ENCODE measurements around the gene RAET1L.
"Not testable (repeated sequence)": the region's sequence is repeated elsewhere in the genome, so short reads cannot be mapped to it uniquely, and the experiment has no call there.

RAET1L gene

DNA sequence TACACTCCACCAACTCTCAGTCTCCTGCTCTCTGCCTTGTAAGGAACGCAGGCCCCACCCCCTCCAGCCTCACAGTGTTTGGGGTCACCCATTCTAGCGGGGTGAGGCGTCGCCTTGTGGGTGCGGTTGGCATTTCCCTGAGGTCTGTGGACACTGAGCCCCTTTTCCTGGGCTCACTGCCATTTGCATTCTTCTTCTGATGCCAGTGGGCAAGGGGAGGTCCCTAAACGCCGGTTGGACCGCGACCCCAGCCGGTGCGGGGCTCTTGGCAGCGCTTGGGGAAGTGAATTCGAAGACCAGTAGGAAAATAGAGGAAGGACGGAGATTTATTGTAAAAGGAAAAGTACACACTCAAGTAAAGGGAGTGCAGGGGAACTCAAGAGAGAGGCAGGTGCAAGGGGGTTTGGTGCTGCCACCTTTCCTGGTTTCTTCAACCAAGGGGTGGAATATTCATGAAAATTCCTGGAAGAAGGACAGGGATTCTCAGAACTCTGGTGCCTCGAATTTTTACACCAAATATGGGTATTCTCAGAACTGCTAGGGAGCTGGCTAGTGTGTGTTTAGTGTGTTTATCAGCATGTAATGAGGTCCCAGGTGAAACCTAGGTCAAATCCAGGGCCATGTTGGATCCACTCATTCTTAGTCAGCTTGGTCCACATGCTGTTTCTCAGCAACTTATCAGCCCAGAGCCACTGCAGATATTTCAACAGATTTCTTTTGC is 9.9 kb downstream of the RAET1L start:
- DNase-seq = not testable (repeated sequence)

DNA sequence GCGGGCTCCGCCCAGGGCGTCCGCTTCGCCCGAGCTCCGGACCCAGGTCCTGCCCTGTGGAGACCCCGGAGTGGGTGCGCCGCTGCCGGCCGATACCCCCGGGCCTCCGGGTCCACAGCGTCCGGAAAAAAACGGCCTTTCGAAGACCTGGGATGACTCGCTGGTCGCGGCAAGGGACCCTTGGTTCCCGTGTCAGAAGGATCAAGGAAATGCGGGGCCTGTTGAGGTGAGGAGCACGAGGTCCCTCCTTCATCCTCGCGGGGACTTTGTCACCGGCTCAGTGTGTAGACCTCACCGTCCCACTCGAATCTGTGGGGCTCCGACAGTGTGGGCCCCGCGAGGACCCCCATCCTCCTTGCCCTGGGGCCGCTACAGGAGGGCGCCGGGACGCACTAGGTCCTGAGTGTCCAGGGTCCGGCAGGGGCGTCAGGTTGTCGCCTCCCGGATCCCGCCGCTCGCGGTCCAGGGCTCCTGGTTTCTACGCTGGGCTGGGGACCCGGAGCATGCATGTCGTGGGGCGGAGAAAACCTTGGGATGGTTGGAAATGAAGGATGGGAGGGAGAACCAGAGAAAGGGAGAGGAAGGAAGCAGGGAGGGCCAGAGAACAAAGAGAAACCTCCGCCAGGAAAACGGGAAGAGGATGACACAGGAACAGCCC is 10.6 kb downstream of the RAET1L start:
- not testable (repeated sequence) for DNase-seq

DNA sequence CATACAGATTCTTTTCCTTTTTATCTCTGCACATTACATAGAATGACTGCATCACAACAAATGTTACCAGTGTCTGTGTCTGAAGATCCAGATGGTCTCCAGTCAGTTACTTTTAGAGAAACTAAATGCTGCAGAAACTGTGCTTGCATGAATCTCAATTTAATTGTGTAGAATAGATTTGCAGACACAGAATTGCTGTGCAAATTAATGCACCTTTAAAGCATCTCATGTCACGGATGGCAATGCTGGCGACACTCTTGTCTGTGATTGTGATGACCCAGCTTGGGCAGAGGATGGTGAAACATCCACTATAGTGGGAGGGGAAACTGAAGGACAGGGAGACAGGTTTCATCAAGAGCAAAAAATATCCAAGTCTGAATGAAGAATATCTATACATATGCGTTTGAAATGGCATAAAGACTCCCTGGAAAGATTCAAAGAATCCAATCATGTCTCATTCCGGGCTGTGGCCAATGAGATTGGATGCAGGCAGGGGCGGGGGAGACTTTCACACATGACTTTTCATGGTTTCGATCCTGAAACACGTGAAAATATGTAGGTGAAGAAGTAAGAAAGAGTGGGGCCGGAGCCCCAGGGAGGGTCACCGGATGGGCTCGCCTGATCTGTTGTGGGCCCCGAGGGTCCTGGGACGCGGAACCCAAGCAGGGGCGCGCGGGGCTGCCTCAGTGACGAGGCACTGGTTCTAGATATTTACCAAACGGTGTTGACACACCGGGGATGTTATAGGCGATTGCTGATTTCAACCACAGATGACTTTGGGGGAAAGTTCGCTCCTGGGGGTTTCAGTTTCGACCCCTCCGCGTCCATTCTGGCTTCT is 11.3 kb downstream of the RAET1L start:
- not testable (repeated sequence) for DNase-seq

DNA sequence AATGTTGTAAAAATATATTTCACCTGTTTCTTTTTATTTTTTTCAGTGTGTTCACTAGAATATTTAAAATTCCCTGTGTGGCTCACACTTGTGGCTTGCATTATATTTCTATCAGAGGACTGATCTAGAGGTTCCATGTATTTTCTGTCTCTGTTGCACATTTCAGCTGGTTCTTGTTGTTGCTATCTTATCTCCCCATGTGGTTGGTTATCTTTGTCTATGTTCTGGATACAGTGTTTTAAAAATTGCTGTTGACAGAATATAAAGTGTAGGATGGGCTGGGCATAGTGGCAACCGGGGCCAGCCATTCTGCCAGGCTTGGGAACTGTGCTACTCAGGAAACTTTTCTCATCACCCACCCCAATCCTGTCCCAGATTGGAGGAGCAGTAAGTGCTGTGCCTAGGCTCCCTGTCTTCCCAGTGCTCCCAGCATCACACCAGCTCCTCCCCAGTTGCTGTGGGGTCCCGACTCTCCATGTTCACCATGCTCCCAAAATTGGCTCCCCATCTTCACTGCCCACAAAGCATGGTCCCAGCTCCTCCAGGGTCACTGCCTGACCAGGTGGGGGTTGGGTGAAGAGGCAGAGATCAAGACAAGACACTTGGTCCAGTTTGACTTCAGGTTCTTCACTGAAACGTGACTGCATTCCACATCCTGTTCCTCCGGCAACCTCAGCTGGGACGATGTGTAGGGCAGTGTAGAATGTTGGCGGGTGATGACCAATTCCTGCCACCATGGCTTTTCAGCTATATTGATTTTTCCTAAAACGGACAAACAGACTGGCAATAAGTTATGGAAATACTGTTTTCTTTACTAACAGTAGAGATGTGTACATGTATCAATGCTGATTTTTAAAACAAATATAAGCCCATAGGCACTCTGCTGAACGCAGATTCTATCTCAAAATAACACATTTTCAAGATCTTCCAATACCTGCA is 12.2 kb downstream of the RAET1L start:
- not testable (repeated sequence) for DNase-seq

DNA sequence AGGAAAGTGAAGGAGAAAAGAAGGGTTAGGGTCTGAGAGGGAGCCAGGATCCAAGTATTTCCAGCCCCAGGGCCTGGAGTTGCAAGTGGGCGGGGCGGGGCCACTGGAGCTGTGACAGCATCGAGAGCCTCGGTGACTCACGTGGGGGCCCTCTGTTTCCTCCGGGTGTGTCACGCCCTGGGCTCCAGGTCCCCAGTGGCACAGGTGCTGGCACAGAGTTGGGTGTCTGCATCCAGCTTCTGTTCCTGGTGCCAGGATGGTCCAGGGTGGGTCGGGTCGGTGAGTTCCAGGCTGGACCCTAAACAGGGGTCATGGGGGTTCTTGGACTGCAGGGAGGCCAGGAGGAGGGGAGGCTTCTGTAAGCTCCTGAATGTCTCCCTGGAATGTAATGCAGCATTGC is 16.7 kb downstream of the RAET1L start:
- no peak for DNase-seq

DNA sequence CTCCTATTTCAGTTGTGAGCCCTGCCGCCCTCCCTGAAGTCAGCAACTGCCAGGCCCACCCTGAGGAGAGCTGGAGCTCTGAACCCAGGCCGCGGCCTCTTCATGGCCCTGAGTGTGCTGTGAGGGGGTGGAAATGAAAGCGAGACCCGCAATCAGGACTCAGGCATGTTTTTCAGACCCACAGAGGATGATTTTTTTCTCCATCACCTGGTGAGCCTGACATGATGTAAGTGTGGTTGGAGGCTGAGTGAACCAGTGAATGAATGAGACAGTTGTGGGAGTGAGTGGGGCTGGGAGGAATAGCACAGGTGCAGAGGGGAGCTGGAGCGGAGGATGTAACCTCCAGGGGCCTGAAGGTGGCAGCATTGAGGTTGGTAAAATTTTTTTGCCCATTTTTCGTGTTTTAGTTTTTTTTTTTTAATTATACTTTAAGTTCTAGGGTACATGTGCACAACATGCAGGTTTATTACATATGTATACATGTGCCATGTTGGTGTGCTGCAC is 18.3 kb downstream of the RAET1L start:
- DNase-seq = peak; percentile 20

DNA sequence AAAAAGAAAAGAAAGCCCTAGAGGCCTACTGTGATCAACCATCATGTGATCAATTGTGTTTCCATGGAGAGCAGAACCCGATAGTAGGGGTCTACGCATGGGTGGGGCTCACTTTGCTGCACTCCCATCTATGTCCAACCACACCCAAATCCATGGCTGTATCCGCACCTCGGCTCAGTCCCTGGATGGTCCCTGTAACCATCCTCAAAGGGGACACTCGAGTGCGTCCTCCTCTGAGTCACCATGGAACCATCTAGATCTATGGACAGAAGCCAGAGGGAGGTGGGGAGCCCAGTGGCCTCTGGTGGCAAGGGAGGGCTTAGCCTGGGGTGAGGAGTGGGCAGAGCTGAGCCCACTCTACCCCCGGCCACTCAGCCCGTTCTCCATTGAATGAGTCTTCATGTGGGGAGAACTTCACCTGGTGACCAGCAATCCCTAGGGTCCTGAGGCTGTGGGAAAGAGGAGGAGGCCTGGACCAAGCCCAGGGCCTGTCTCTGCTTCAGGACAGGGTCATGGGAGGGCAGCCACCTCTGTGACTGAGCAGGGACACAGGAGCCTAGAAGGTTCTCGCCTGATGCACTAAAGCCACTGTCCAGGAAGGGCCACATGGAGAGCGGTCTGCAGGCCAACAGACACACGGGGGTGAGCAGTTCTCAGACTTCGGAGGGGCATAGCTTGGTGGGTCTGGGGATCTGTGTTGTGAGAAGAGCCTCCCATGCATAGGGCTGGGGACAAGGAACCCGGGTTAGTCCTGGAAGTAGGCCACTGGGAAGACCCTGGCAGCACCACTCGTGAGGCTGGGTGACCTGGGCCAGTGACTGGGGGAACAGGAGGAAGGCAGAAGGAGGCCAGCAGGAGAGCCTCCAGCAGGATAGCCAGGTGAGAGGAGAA is 19.3 kb downstream of the RAET1L start:
- no peak for DNase-seq

DNA sequence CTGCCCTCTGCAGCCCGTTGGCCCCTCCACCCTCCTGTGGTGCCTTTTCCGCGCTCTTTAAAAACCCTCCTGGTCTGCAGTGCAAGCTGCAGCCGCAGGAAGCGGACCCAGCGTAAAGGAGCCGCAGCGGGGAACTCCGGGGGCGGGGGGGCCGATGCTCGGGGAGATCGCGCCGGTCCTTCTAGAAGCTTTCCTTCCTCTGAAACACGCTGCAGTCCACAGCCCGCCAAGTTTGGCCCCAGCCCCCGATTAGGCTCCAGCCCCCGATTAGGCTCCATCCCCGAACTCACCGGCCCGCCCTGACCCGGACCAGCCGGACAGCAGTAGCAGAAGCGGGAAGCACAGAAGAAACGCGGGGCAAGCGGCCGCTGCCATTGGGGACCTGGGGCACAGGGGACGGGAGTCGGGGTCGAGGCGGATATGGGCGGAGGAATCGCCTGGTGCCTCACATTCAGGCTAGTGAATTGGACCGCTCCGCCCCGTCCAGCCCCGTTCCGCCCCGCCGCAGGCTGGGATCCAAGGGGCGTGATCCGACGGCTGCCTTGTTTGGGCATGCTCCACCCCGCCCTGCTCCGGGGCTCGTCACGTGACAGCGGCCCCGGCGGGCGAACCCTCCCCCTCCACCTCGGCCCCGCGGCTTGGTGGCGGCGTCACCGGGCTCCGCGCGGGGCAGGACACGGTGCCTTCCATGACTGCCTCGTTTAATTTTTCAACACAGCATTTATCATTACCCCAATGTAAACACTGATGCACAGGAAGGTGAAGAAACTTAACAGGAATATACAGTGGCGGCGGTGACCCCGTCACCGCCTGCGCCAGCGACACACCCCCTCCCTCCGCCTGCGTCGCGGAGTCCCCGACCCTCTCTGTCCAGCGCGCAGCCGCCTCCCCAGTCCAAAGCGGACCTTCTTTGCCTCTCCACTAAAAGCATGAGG is 20.3 kb downstream of the RAET1L start:
- peak; percentile 61 for DNase-seq

DNA sequence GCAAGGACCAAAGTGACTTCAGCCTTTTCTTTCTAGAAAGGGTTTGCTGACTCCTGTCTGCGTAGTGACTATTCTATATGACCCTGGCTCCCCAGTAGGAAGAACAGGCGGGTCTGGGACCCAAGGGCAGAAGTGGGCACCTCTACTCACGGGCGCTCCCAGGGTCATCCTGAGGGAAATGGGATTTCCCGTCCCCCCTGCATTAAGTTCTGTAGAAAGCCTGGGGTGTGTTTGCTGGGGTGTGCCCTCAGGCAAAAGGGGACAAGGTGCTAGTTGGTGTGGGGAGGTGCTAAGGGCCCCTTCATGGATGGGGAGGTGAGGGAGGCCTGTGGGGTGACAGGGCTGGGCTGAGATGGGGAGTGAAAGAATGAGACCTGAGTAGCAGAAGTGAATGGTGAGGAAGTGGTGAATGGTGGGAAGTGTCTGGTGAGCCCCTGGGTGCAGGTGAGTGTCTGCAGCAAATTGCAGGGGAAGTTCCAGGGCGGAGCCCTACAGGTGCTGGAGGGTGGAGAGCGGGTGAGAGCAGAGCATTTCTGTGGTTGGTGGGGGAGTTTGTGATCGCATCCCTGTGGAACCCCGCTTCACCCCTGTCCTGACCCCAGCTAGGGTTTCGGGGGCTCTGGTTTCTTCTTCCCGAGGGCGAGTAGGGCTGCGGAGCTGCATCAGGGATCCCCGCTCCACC is 21.1 kb downstream of the RAET1L start:
- no peak for DNase-seq

DNA sequence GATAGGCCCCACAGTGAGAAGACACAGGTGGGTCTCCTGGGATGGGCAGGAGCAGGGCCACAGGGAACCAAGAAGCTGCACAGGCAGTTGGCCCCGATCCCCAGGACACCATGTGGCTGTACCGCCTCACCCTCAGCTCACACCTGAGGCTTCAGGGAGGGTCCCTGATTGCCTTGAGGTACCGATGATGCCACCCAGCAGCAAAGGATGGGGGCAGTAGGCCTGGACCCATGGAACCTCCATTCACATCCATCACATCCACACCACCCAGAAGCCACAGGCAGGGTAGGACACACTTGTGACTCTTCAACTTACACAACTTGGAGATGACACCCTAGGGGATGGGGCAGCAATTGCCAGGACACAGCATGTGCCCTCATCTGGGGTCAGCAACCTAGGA is 21.7 kb downstream of the RAET1L start:
- not testable (repeated sequence) for DNase-seq

DNA sequence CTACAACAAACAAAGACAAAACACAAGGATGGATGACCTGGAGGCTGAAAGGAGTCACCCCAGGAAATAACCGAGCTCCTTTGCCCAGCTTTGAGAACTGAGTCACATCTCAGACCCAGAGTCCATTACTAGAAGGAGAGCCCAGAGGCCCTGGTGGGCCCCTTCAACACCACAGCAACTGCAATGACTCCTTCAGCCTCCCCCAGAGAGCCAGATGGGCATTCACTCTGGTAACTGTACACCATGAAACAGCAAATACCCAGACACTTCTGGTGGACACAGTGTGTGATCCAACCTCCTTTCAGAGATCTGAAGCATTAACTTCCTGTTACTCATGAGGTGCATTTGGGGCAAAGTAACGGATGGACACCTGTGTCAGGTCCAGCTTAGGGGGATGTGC is 22.6 kb downstream of the RAET1L start:
- DNase-seq = no peak

DNA sequence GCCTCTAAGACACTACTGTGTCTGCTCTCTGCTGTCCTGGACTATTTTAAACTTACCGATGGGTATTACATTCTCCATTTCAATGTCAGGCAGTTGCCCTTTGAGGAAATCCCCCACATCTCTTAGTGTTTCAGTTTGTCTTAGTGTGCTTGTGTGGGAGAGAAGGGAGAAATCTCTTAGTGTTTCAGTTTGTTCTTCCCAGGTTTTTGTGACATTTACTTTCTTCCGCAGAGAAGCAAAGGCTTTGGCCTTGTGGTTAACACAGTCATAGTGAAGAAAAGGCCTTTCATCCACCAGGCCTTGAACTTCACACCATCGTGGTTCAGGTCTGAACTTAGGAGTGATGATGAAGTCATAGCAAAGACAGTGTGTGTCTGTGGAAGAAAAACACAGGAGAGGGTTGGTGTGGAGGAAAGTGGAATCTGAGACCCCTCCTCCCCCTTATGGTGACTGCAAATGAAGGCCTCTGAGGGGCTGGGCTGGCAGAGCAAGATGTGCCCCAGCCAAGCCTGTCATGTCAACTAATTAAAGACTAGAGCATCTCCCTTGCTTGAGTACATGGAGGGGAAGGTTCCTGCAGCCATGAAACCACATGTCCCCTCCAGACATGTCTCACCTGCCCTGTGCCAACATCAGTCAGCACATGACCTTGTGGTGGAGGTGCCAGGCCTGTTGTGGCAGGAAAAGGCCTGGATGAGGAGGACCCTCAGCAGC is 23.9 kb downstream of the RAET1L start:
- no peak for DNase-seq

DNA sequence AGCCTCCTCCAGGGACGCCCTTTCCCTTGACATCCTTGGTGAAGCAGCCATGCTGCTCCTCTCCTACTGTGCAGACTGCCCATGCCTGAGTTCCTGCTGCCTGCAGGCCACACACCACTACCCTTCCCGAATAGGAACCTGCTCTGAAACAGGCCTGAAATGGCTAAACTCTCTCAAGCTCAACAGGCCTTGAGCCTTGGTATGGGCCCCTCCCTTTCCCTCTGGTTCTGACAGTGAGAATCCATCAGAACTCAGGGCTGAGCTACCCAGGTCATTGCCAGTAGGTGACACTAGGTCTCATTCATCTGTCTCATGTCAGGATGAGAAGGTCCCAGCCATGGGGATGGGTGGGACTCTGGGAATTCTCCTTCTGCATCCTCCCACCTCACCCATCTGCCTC is 25.7 kb downstream of the RAET1L start:
- DNase-seq = no peak

DNA sequence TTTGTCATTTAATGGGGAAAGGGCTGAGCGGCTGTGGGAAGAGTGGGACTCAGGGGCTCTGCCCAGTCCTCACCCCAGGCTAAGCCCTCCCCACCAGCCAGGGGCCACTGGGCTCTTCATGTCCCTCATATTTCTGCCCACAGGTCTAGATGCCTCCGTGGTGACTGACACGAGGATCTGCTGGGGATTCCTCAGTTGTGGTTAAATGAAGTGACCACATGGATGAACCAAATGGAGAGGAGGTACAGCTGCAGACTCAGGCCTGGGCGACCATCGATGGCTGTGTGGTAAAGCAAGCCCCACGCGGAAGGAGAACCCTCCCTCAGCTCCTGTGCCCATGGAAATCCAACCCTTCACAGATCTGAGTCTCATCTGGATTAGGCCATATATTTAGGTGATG is 29.4 kb downstream of the RAET1L start:
- DNase-seq = no peak

DNA sequence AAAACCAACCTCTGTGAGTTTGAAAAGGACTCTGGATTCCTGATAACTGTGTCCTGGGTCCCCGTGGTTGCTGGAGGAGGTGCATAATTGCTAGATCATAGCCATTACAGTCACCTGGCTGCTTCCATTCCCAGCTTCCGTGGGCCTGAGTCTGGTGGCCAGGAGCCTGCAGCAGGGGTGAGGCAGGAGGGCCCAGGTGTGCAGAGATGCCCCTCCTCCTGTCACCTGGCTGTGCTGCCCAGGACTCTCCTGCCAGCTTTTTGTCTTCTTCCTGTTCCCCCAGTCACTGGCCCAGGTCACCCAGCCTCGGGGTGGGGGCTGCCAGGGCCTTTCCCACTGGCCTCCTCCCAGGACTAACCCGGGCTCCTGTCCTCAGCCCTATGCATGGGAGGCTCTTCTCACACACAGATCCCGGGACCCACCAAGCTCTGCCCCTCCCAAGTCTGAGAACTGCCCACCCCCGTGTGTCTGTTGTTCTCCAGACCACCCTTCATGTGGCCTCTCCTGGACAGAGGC is 30.0 kb downstream of the RAET1L start:
- no peak for DNase-seq

DNA sequence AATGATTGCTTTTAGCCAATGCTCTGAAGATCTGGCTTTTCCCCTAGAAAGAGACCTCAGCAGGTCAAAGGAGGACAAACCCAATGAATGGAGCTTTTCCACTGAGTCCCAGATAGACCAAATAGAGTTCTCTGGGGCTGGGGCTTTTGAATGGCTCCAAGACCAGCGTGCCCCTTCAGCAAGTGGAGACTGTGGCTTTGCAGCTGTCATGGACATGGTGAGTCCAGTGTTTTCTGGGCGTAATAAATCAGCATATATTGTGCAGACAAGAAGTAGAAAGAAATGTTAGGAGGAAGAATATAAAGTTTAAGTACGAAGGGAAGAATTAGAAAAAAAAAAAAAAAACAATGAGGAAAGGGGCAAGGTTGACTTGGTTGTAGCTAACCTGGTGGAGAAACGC is 33.5 kb downstream of the RAET1L start:
- no peak for DNase-seq

DNA sequence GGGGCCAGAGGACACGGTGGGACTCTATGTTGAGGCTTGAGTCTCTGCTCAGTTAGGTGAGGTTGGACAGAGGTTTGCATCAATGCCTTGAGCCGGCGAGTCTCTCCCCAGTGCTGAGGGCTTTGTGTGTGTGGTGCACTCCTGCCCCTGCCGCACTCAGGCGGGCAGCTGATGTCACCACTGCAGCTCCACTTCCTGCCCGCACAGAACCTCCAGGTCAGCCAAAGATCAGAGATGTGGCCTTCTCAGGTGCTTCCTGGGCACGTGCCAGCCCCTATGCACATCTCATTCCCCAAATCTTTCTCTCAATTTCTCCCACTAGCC is 33.9 kb downstream of the RAET1L start:
- not testable (repeated sequence) for DNase-seq

DNA sequence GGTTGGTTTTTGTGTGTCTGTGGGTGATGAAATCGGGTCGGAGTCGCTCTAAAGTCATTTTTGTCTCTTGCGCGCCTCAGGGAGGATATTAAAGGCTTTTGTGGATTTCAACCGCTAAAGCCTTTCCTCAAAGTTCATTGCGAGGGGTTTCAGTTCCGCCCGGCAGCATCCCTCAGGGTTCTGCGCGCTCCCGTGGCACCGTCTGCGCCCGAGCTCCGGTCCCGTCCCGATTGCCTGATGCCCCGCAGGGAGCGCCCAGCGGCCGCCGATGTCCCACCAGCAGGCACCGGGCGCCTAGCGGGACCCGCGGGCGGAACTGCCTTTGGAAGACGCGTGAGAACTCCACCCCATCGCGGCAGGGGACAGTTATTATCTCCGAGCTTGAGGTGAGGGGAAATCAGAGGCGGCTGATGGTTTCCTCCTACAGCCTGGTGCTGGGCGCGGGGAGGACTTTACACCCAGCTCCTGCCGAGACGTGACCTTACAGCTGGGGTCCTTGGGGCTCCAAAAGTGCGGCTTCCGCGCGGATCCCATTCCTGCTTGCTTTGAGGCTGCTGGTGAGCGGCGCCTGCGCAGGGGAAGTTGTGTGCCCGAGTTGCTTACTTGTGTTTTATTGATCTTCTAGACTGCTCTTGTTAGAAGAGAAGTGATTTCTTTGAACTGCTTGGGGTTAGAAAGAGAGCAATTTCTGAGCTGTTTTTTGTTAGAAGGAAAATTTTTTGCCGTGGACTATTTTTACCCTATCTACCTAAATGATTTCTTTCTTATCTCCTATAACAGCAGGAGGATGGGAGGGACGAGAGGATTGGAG is 34.5 kb downstream of the RAET1L start:
- peak; percentile 2 for DNase-seq

Data from kidney glomerular epithelial cell (primary cell).